Measurements from ENCODE around the gene FRMD4B.

DNA sequence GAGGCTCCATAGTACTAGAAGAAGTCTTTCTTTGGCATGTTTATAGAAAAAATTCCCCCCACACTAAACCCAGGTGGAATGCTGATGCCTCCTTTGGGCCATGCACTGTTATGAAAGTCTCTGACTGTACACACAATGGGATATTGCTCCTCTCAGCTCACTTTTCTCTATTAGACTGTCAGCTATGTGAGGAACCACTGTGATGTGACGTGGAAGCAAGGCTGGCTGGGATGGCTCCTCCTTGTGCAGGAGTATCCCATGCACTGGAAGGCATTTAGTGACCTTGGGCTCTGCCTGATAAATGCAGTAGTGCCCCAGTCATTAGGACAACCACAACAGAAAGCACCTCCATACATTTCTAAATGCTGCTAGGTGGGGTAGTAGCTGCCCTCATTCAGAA, 5.7 kb upstream of the FRMD4B start:
- TF ChIP-seq GATA2 (IDR thresholded peaks at IDR 0.05; ENCODE audit: low read depth, low read length) (no peak), GATA3 (IDR thresholded peaks at IDR 0.05; ENCODE audit: low read depth, low read length) (no peak)
